Loucy (cell line): ENCODE measurements around the gene DPM1.

ENCODE experiments used
- H2AFZ ChIP-seq: fragments of 200-600 bp; sonication (generic); 2 replicates; pipeline ENCODE4 v1.6.0; 2016; ENCODE audit warnings: antibody characterized with exemption, mild to moderate bottlenecking, low read length, moderate library complexity
- H3F3A ChIP-seq: fragments of 200-600 bp; 2 replicates; pipeline ENCODE4 v1.6.0; 2016; ENCODE audit warnings: antibody characterized with exemption, low read depth, mild to moderate bottlenecking
- H3K27me3 ChIP-seq: fragments of 200-600 bp; sonication (generic); 2 replicates; pipeline ENCODE4 v1.6.1; 2014; ENCODE audit warnings: low read length, mild to moderate bottlenecking; ENCODE audit not compliant: insufficient read depth, poor library complexity, severe bottlenecking
- H3K36me3 ChIP-seq: fragments of 200-600 bp; sonication (generic); 2 replicates; pipeline ENCODE4 v1.6.1; 2016; ENCODE audit warnings: low read length; ENCODE audit not compliant: insufficient read depth
- H3K4me1 ChIP-seq: fragments of 200-600 bp; sonication (generic); 2 replicates; pipeline ENCODE4 v1.5.1; 2014; ENCODE audit warnings: low read length, mild to moderate bottlenecking; ENCODE audit not compliant: insufficient read depth, poor library complexity, severe bottlenecking
- H3K4me2 ChIP-seq: fragments of 200-600 bp; sonication (generic); 2 replicates; pipeline ENCODE4 v1.6.0; 2014; ENCODE audit warnings: antibody characterized with exemption, low read length, low read depth, mild to moderate bottlenecking; ENCODE audit not compliant: poor library complexity, severe bottlenecking
- H3K4me3 ChIP-seq: fragments of 200-600 bp; sonication (generic); 2 replicates; pipeline ENCODE4 v1.5.1; 2014; ENCODE audit warnings: low read length, mild to moderate bottlenecking, mixed read lengths; ENCODE audit not compliant: poor library complexity, severe bottlenecking
- H3K79me2 ChIP-seq: fragments of 200-600 bp; sonication (generic); 2 replicates; pipeline ENCODE4 v1.6.1; 2014; ENCODE audit warnings: low read length; ENCODE audit not compliant: insufficient read depth
- H3K9ac ChIP-seq: fragments of 200-600 bp; sonication (generic); 2 replicates; pipeline ENCODE4 v1.6.0; 2014; ENCODE audit warnings: mild to moderate bottlenecking, low read depth, low read length, moderate library complexity; ENCODE audit not compliant: poor library complexity, severe bottlenecking
- H3K9me2 ChIP-seq: fragments of 200-600 bp; sonication (generic); replicated peaks from 2 replicates; pipeline ENCODE4 v1.6.1; 2016; ENCODE audit warnings: low read depth, low read length, mixed read lengths
- H3K9me3 ChIP-seq: fragments of 200-600 bp; sonication (generic); 2 replicates; pipeline ENCODE4 v1.6.1; 2014; ENCODE audit warnings: mild to moderate bottlenecking, antibody characterized with exemption, low read length, low read depth; ENCODE audit not compliant: insufficient read depth
- H4K20me1 ChIP-seq: fragments of 200-600 bp; sonication (generic); 2 replicates; pipeline ENCODE4 v1.6.0; 2014; ENCODE audit warnings: antibody characterized with exemption, low read length, mild to moderate bottlenecking; ENCODE audit not compliant: insufficient read depth, poor library complexity, severe bottlenecking
- CTCF ChIP-seq: fragments of 200-600 bp; sonication (generic); conservative IDR thresholded peaks from 2 replicates; pipeline ENCODE4 v1.5.1; 2014; ENCODE audit warnings: mild to moderate bottlenecking, antibody characterized with exemption, low read length
- EZH2phosphoT487 ChIP-seq: fragments of 200-600 bp; IDR thresholded peaks from 2 replicates; pipeline ENCODE4 v1.6.1; 2018; ENCODE audit warnings: antibody characterized with exemption, mild to moderate bottlenecking, moderate library complexity, borderline replicate concordance

Gene DPM1

GRCh38 chr20:50909413-50909812, 48.9 kb downstream of the DPM1 start:
- Histone ChIP-seq H3K4me1 (peaks cover 7% of the 10 kb centered on the region), H2AFZ (no peak overlapping the region), H3K36me3 (peaks cover 36% of the 10 kb centered on the region; the same call in 1 of the 2 replicates), H3K9me2 (no peaks in the 10 kb centered on the region), H3K9ac (no peak overlapping the region), H3K9me3 (no peaks in the 10 kb centered on the region), H3K79me2 (peaks cover 100% of the 10 kb centered on the region), H4K20me1 (peaks cover 97% of the 10 kb centered on the region), H3K4me3 (no peak overlapping the region), H3K27me3 (no peaks in the 10 kb centered on the region), H3K4me2 (no peak overlapping the region), H3F3A (no peaks in the 10 kb centered on the region)
- no peak for TF ChIP-seq CTCF
- no peak for TF ChIP-seq EZH2phosphoT487

GRCh38 chr20:50904067-50904570, 54.2 kb downstream of the DPM1 start:
- no peak overlapping the region for H3K4me3 ChIP-seq
- no peaks in the 10 kb centered on the region for H3K27me3 ChIP-seq
- peaks cover 100% of the 10 kb centered on the region for H3K79me2 ChIP-seq
- H3K36me3 ChIP-seq = peaks cover 63% of the 10 kb centered on the region
- H3K4me1 ChIP-seq = no peaks in the 10 kb centered on the region
- H3K9me2 ChIP-seq = no peaks in the 10 kb centered on the region
- H2AFZ ChIP-seq = no peak overlapping the region
- peaks cover 97% of the 10 kb centered on the region for H4K20me1 ChIP-seq
- H3K9me3 ChIP-seq = no peaks in the 10 kb centered on the region
- no peaks in the 10 kb centered on the region for H3F3A ChIP-seq
- H3K9ac ChIP-seq = no peak overlapping the region
- no peak overlapping the region for H3K4me2 ChIP-seq
- TF ChIP-seq EZH2phosphoT487 (no peak), CTCF (no peak)

GRCh38 chr20:50903353-50904051, 54.8 kb downstream of the DPM1 start:
- no peaks in the 10 kb centered on the region for H3K9me3 ChIP-seq
- no peak overlapping the region for H2AFZ ChIP-seq
- no peaks in the 10 kb centered on the region for H3F3A ChIP-seq
- H3K36me3 ChIP-seq = peaks cover 69% of the 10 kb centered on the region
- no peaks in the 10 kb centered on the region for H3K27me3 ChIP-seq
- no peak overlapping the region for H3K9ac ChIP-seq
- H4K20me1 ChIP-seq = peaks cover 97% of the 10 kb centered on the region
- H3K4me3 ChIP-seq = no peak overlapping the region
- peaks cover 94% of the 10 kb centered on the region for H3K79me2 ChIP-seq
- H3K4me1 ChIP-seq = no peaks in the 10 kb centered on the region
- no peaks in the 10 kb centered on the region for H3K9me2 ChIP-seq
- TF ChIP-seq CTCF (no peak), EZH2phosphoT487 (no peak)
- no peak overlapping the region for H3K4me2 ChIP-seq
